KOPT-K1 (cell line): Measurements from ENCODE around the gene MEGF6.

ENCODE experiments used
- H3K27ac ChIP-seq: fragments of 200-600 bp; sonication (generic); 2 replicates; pipeline ENCODE4 v1.5.1; 2016; ENCODE audit warnings: antibody characterized with exemption, mild to moderate bottlenecking, low read depth, low read length; ENCODE audit not compliant: poor library complexity, severe bottlenecking
- H3K36me3 ChIP-seq: fragments of 200-600 bp; sonication (generic); 2 replicates; pipeline ENCODE4 v1.5.1; 2017; ENCODE audit warnings: antibody characterized with exemption, mild to moderate bottlenecking, low read length, moderate library complexity; ENCODE audit not compliant: insufficient read depth
- H3K9me3 ChIP-seq: fragments of 200-600 bp; sonication (generic); 2 replicates; pipeline ENCODE4 v1.5.1; 2017; ENCODE audit warnings: antibody characterized with exemption, low read length, mild to moderate bottlenecking; ENCODE audit not compliant: insufficient read depth, poor library complexity, severe bottlenecking

Gene MEGF6

GRCh38 chr1:3520419-3521378 is 90.6 kb downstream of the MEGF6 start:
- H3K36me3 ChIP-seq: no peaks in the 10 kb centered on the region
- H3K9me3 ChIP-seq: peaks cover 4% of the 10 kb centered on the region
- no peak overlapping the region for H3K27ac ChIP-seq

GRCh38 chr1:3519301-3519885 is 91.9 kb downstream of the MEGF6 start:
- no peak overlapping the region for H3K27ac ChIP-seq
- H3K36me3 ChIP-seq: no peaks in the 10 kb centered on the region
- peaks cover 4% of the 10 kb centered on the region for H3K9me3 ChIP-seq

- Histone ChIP-seq H3K36me3 (no peaks in the 10 kb centered on the region), H3K9me3 (peaks cover 4% of the 10 kb centered on the region), H3K27ac (no peak overlapping the region)
Measured at GRCh38 chr1:3518756-3519155, 92.6 kb downstream of the MEGF6 start.

GRCh38 chr1:3518256-3518655 is 93.1 kb downstream of the MEGF6 start:
- Histone ChIP-seq H3K36me3 (no peaks in the 10 kb centered on the region), H3K9me3 (peaks cover 4% of the 10 kb centered on the region), H3K27ac (no peak overlapping the region)

- no peaks in the 10 kb centered on the region for H3K36me3 ChIP-seq
- H3K27ac ChIP-seq: no peak overlapping the region
- peaks cover 4% of the 10 kb centered on the region for H3K9me3 ChIP-seq
Measured at GRCh38 chr1:3516911-3517675, 94.2 kb downstream of the MEGF6 start.

GRCh38 chr1:3516481-3516869 is 94.8 kb downstream of the MEGF6 start:
- H3K27ac ChIP-seq: no peak overlapping the region
- H3K36me3 ChIP-seq: no peaks in the 10 kb centered on the region
- H3K9me3 ChIP-seq: peaks cover 4% of the 10 kb centered on the region

- Histone ChIP-seq H3K9me3 (peaks cover 4% of the 10 kb centered on the region), H3K27ac (no peak overlapping the region), H3K36me3 (no peaks in the 10 kb centered on the region)
Measured at GRCh38 chr1:3515774-3516480, 95.4 kb downstream of the MEGF6 start.

- Histone ChIP-seq H3K27ac (no peak overlapping the region), H3K36me3 (no peaks in the 10 kb centered on the region), H3K9me3 (peaks cover 4% of the 10 kb centered on the region)
Measured at GRCh38 chr1:3515272-3515671, 96.0 kb downstream of the MEGF6 start.

- H3K27ac ChIP-seq: no peak overlapping the region
- peaks cover 4% of the 10 kb centered on the region for H3K9me3 ChIP-seq
- no peaks in the 10 kb centered on the region for H3K36me3 ChIP-seq
Measured at GRCh38 chr1:3514404-3514803, 96.9 kb downstream of the MEGF6 start.

GRCh38 chr1:3511856-3512255 is 99.5 kb downstream of the MEGF6 start:
- Histone ChIP-seq H3K27ac (no peak overlapping the region), H3K36me3 (no peaks in the 10 kb centered on the region), H3K9me3 (no peaks in the 10 kb centered on the region)

- H3K27ac ChIP-seq: no peak overlapping the region
- no peaks in the 10 kb centered on the region for H3K36me3 ChIP-seq
- H3K9me3 ChIP-seq: no peaks in the 10 kb centered on the region
Measured at GRCh38 chr1:3511306-3511705, 100.0 kb downstream of the MEGF6 start.

GRCh38 chr1:3510956-3511250 is 100.4 kb downstream of the MEGF6 start:
- no peaks in the 10 kb centered on the region for H3K36me3 ChIP-seq
- H3K9me3 ChIP-seq: no peaks in the 10 kb centered on the region
- H3K27ac ChIP-seq: no peak overlapping the region

- no peak overlapping the region for H3K27ac ChIP-seq
- no peaks in the 10 kb centered on the region for H3K36me3 ChIP-seq
- H3K9me3 ChIP-seq: no peaks in the 10 kb centered on the region
Measured at GRCh38 chr1:3510136-3510955, 101.0 kb downstream of the MEGF6 start.

- Histone ChIP-seq H3K9me3 (no peaks in the 10 kb centered on the region), H3K27ac (no peak overlapping the region), H3K36me3 (no peaks in the 10 kb centered on the region)
Measured at GRCh38 chr1:3509721-3510120, 101.6 kb downstream of the MEGF6 start.
